Liver (tissue), 9 donors: ENCODE data around the gene TAB3. TPM values are rescaled to one million over a fixed set of nuclear protein-coding genes. Genes with fewer than 3 reads are reported as not detected.

Source experiments
- DNase-seq: peaks from one replicate; pipeline ENCODE4 v3.0.0-alpha.2; 2017; ENCODE audit warnings: low spot score
- H3K27ac ChIP-seq, 2 donors: one replicate each; pipeline ENCODE4 v1.7.0; 2013; ENCODE audit warnings: inconsistent platforms in 2 of 2, low read length in 2 of 2, control low read depth in 1 of 2, low read depth in 1 of 2, mild to moderate bottlenecking in 1 of 2
- H3K27me3 ChIP-seq, 4 donors: one replicate each; pipeline versions ENCODE4 v1.6.1 to v1.7.0; 2013; ENCODE audit warnings: low read length in 3 of 4, inconsistent platforms in 1 of 4, mild to moderate bottlenecking in 1 of 4, moderate library complexity in 1 of 4; ENCODE audit not compliant: control insufficient read depth in 4 of 4, insufficient read depth in 4 of 4
- H3K36me3 ChIP-seq, 4 donors: one replicate each; pipeline versions ENCODE4 v1.6.1 to v1.7.0; 2013; ENCODE audit warnings: low read length in 3 of 4, mild to moderate bottlenecking in 3 of 4, low read depth in 1 of 4, moderate library complexity in 1 of 4; ENCODE audit not compliant: control insufficient read depth in 4 of 4, insufficient read depth in 3 of 4
- H3K4me1 ChIP-seq, 4 donors: one replicate each; pipeline versions ENCODE4 v1.6.1 to v1.7.0; 2013; ENCODE audit warnings: low read length in 3 of 4, mild to moderate bottlenecking in 3 of 4, moderate library complexity in 1 of 4; ENCODE audit not compliant: control insufficient read depth in 4 of 4, insufficient read depth in 4 of 4
- H3K4me3 ChIP-seq, 3 donors: one replicate each; pipeline versions ENCODE4 v1.6.1 to v1.7.0; 2013; ENCODE audit warnings: low read length in 3 of 3, control low read depth in 1 of 3, low read depth in 1 of 3, mild to moderate bottlenecking in 1 of 3
- H3K9ac ChIP-seq, 2 donors: one replicate each; pipeline ENCODE4 v1.7.0; 2013; ENCODE audit warnings: low read length in 2 of 2, mild to moderate bottlenecking in 2 of 2, moderate library complexity in 2 of 2, control low read depth in 1 of 2, low read depth in 1 of 2
- H3K9me3 ChIP-seq, 4 donors: one replicate each; pipeline versions ENCODE4 v1.6.1 to v1.7.0; 2013; ENCODE audit warnings: low read length in 3 of 4; ENCODE audit not compliant: control insufficient read depth in 4 of 4
- ATF3 ChIP-seq: IDR thresholded peaks from 2 replicates; pipeline ENCODE4 v1.6.1; 2016; ENCODE audit warnings: antibody characterized with exemption
- EGR1 ChIP-seq, 2 donors: IDR thresholded peaks; 2 replicates each; pipeline ENCODE4 v1.6.1; 2016 to 2018; ENCODE audit warnings: antibody characterized with exemption in 2 of 2, low read depth in 2 of 2
- FOXA1 ChIP-seq: IDR thresholded peaks from 2 replicates; pipeline ENCODE4 v1.6.1; 2016; ENCODE audit warnings: antibody characterized with exemption
- GABPA ChIP-seq, 2 donors: IDR thresholded peaks in 1 of 2; conservative IDR thresholded peaks in 1 of 2; 2 replicates each; pipeline ENCODE4 v1.6.1; 2016; ENCODE audit warnings: antibody characterized with exemption in 2 of 2, mild to moderate bottlenecking in 1 of 2, moderate library complexity in 1 of 2
- HNF4A ChIP-seq, 2 donors: conservative IDR thresholded peaks; 2 replicates each; pipeline ENCODE4 v1.6.1; 2016; ENCODE audit warnings: antibody characterized with exemption in 2 of 2, mild to moderate bottlenecking in 2 of 2
- JUND ChIP-seq, 2 donors: IDR thresholded peaks; 2 replicates each; pipeline ENCODE4 v1.6.1; 2016; ENCODE audit warnings: antibody characterized with exemption in 2 of 2
- MAX ChIP-seq: IDR thresholded peaks from 2 replicates; pipeline ENCODE4 v1.6.1; 2016; ENCODE audit warnings: antibody characterized with exemption
- RAD21 ChIP-seq, 2 donors: IDR thresholded peaks; 2 replicates each; pipeline ENCODE4 v1.6.1; 2016; ENCODE audit warnings: antibody characterized with exemption in 2 of 2, mild to moderate bottlenecking in 2 of 2
- REST ChIP-seq: IDR thresholded peaks from 2 replicates; pipeline ENCODE4 v1.6.1; 2016; ENCODE audit warnings: antibody characterized with exemption, mild to moderate bottlenecking
- RXRA ChIP-seq, 2 donors: IDR thresholded peaks; 2 replicates each; pipeline ENCODE4 v1.6.1; 2017 to 2018; ENCODE audit warnings: antibody characterized with exemption in 2 of 2, mild to moderate bottlenecking in 1 of 2
- SP1 ChIP-seq: IDR thresholded peaks from 2 replicates; pipeline ENCODE4 v1.6.1; 2018; ENCODE audit warnings: antibody characterized with exemption, mild to moderate bottlenecking
- TAF1 ChIP-seq: conservative IDR thresholded peaks from 2 replicates; pipeline ENCODE4 v1.6.1; 2016; ENCODE audit warnings: antibody characterized with exemption, mild to moderate bottlenecking
- YY1 ChIP-seq: IDR thresholded peaks from 2 replicates; pipeline ENCODE4 v1.6.1; 2016; ENCODE audit warnings: antibody characterized with exemption, mild to moderate bottlenecking
- ZBTB33 ChIP-seq: IDR thresholded peaks from 2 replicates; pipeline ENCODE4 v1.6.1; 2016; ENCODE audit warnings: antibody characterized with exemption
- WGBS: extraction: QIAGEN DNeasy Blood & Tissue Kit; methylation state at CpG from one replicate; pipeline ENCODE4 v1.1.7; 2013; 5-methylcytosine and 5-hydroxymethylcytosine counted together
- polyA plus RNA-seq, 2 donors: library from polyadenylated mRNA; stranded (reverse) in 1 of 2; unstranded in 1 of 2; fragments of 200-250 nt in 1 of 2; fragments of >200 nt in 1 of 2; fragmentation: Nextera tagmentation in 1 of 2; extraction: Ambion mirVana in 1 of 2; gene quantifications; one replicate each; pipeline versions ENCODE4 v1.2.1 to v1.2.3, GENCODE V29; 2013 to 2015
- total RNA-seq, 2 donors: library from RNA; depleted of rRNA; stranded (reverse); fragments of >200 nt; gene quantifications; one replicate each; pipeline ENCODE4 v1.2.3, GENCODE V29; 2014
- TF ChIP-seq, protein P1 (sequence below): fragments of 150-350 bp; IDR thresholded peaks from 2 replicates; pipeline ENCODE4 v1.5.1; 2017; ENCODE audit warnings: improper control_type of control experiment, low read depth, low read length; ENCODE audit not compliant: missing input control
- donor health status: healthy.
- donor health status: healthy.
- donor health status: healthy.
- donor health status: healthy.
- donor health status: healthy.

The TAB3 gene
- total and polyA plus RNA-seq, 4 donors = 10.0 to 32.2 (median 17.4) TPM

DNA sequence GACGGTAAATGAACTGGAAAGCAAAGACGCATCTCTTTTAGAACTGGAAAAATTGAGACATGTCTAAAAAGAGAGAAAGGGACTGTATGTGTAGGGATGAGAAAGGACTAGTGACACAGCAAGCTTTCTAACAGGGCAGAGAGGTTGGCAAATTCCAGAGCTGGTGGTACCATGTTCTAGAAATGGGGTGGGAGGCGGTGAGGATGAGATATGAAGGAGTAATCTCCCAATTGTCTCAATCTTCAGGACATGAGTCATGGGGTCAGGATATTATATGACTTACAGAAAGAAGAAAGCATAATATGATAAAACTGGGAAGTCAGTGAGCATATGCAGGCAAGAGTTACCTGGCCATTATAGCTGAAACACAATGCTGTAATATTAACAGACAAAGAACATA, 14.2 kb downstream of the TAB3 start:
- Histone ChIP-seq H3K36me3 (no peaks in the 10 kb centered on the region), H3K4me1 (peaks cover 0 to 2% (median 0%) of the 10 kb centered on the region in 4 donors), H3K4me3 (no peak overlapping the region), H3K27me3 (no peaks in the 10 kb centered on the region), H3K9ac (no peak overlapping the region), H3K9me3 (no peaks in the 10 kb centered on the region), H3K27ac (no peak overlapping the region)
- no peak for DNase-seq
- TF ChIP-seq ATF3 (no peak), EGR1 (IDR thresholded peaks at IDR 0.05; ENCODE audit: low read depth in 2 of 2) (no peak), YY1 (no peak), JUND (IDR thresholded peaks at IDR 0.05) (no peak), GABPA (IDR thresholded peaks at IDR 0.05 in 1 of 2, conservative IDR thresholded peaks at IDR 0.05 in 1 of 2) (no peak), RAD21 (IDR thresholded peaks at IDR 0.05) (no peak), ZBTB33 (no peak), RXRA (IDR thresholded peaks at IDR 0.05) (no peak), FOXA1 (no peak), REST (no peak), HNF4A (conservative IDR thresholded peaks at IDR 0.05) (no peak), SP1 (no peak), TAF1 (no peak), MAX (no peak)
- TF ChIP-seq, protein P1, sequence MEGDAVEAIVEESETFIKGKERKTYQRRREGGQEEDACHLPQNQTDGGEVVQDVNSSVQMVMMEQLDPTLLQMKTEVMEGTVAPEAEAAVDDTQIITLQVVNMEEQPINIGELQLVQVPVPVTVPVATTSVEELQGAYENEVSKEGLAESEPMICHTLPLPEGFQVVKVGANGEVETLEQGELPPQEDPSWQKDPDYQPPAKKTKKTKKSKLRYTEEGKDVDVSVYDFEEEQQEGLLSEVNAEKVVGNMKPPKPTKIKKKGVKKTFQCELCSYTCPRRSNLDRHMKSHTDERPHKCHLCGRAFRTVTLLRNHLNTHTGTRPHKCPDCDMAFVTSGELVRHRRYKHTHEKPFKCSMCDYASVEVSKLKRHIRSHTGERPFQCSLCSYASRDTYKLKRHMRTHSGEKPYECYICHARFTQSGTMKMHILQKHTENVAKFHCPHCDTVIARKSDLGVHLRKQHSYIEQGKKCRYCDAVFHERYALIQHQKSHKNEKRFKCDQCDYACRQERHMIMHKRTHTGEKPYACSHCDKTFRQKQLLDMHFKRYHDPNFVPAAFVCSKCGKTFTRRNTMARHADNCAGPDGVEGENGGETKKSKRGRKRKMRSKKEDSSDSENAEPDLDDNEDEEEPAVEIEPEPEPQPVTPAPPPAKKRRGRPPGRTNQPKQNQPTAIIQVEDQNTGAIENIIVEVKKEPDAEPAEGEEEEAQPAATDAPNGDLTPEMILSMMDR = no peak
- WGBS = over 99% methylated on average over 3 of the region's 3 CpGs

- no peak overlapping the region for H3K27ac ChIP-seq
- no peaks in the 10 kb centered on the region for H3K9me3 ChIP-seq
- H3K9ac ChIP-seq = no peak overlapping the region
- WGBS = 88% methylated on average over 2 of the region's 2 CpGs
- peaks cover 0 to 4% (median 0%) of the 10 kb centered on the region in 4 donors for H3K36me3 ChIP-seq
- no peaks in the 10 kb centered on the region for H3K27me3 ChIP-seq
- DNase-seq = no peak
- H3K4me3 ChIP-seq = no peak overlapping the region
- peaks cover 0 to 2% (median under 1%) of the 10 kb centered on the region in 4 donors for H3K4me1 ChIP-seq
- TF ChIP-seq, protein P1 = no peak
- TF ChIP-seq YY1 = no peak
- TF ChIP-seq REST = no peak
- no peak for TF ChIP-seq ZBTB33
- no peak for TF ChIP-seq SP1
Observed at GRCh38 chrX:30870572-30870971, 18.5 kb downstream of the TAB3 start.
